Heart right ventricle (tissue), 12 donors: ENCODE data around the gene TSPAN16. TPM values are rescaled to one million over a fixed set of nuclear protein-coding genes. Genes with fewer than 3 reads are reported as not detected.

Experiments
- polyA plus RNA-seq, 2 donors: library from polyadenylated mRNA; stranded (reverse); fragments of 200-250 nt; gene quantifications; one replicate each; pipeline ENCODE4 v1.2.3, GENCODE V29; 2013
- total RNA-seq, 10 donors: library from RNA; stranded (reverse); fragmentation: NEBNext Ultra II Directional in 3 of 10; extraction: Animal tissue kit (Norgen Biotek cat#: 25700) in 3 of 10; gene quantifications; one replicate each; pipeline versions ENCODE4 v1.2.1 to v1.2.4, GENCODE V29; 2021 to 2023
- donor health status: ischemic (EF 13 %, LVEDD 7.1; RV severe dilation, severe dysfunction).
- donor health status: healthy with polysubstance abuse.
- donor health status: DM: no; HTN: yes; CAD: no.
- donor health status: DM: no; HTN: no; CAD: no.
- donor health status: ischemic (EF 25% LVEDD 6.9; RV normal size, moderate dysfunction).
- donor health status: ischemic (EF 25% LVEDD 5.7; RV mildly dilated, moderate dysfunction).
- donor health status: healthy.
- donor health status: nonischemic (EF 11% LVEDD 7.7; RV severe dilation, severe dysfunction).
- donor health status: DM: yes; HTN: yes; CAD: no.
- donor health status: PGD.
- donor health status: ischemic (EF 29% LVEDD 5.4; RV normal size, mild dysfunction).
- donor health status: nonischemic (EF 23%, LVEDD 6.1; RV moderate dilation, normal function).

The TSPAN16 gene
- total and polyA plus RNA-seq, 12 donors, result not detected

Other genes starting within 250 kb of the TSPAN16 start
- gene LDLR, start 206.7 kb upstream of the TSPAN16 start, total RNA-seq, result 10 to 100 TPM in 8 of 10 donors, 1 to 10 TPM in 2; 4.5 to 76.1 (median 16.4) TPM
- 10 to 100 TPM in 1 of 2 donors, 1 to 10 TPM in 1; 7.4 to 24.1 TPM for gene LDLR, start 206.7 kb upstream of the TSPAN16 start, polyA plus RNA-seq
- gene SPC24, start 140.4 kb upstream of the TSPAN16 start, total RNA-seq, result 1 to 10 TPM; 1.6 to 8.5 (median 3.2) TPM
- 1 to 10 TPM in 1 of 2 donors, under 1 TPM in 1; 0.93 to 5.9 TPM for gene SPC24, start 140.4 kb upstream of the TSPAN16 start, polyA plus RNA-seq
- gene KANK2, start 98.6 kb upstream of the TSPAN16 start, total RNA-seq, result 100 to 1,000 TPM; 243 to 355 (median 307) TPM
- gene KANK2, start 98.6 kb upstream of the TSPAN16 start, polyA plus RNA-seq, result 100 to 1,000 TPM; 165 to 226 TPM
- gene ANGPTL8, start 56.5 kb upstream of the TSPAN16 start, total RNA-seq, result 1 to 10 TPM in 2 of 10 donors, under 1 TPM in 2, not detected in 6; 0.34 to 1.8 (median 0.99) TPM
- gene ANGPTL8, start 56.5 kb upstream of the TSPAN16 start, polyA plus RNA-seq, result 10 to 100 TPM in 1 of 2 donors, 1 to 10 TPM in 1; 3.9 to 13.0 TPM
- gene DOCK6, start 33.6 kb upstream of the TSPAN16 start, total RNA-seq, result 10 to 100 TPM; 27.6 to 57.2 (median 40.2) TPM
- 10 to 100 TPM; 29.0 to 73.3 TPM for gene DOCK6, start 33.6 kb upstream of the TSPAN16 start, polyA plus RNA-seq
- 10 to 100 TPM in 3 of 10 donors, 1 to 10 TPM in 7; 4.5 to 11.6 (median 6.3) TPM for gene RAB3D, start 43.5 kb downstream of the TSPAN16 start, total RNA-seq
- gene RAB3D, start 43.5 kb downstream of the TSPAN16 start, polyA plus RNA-seq, result 1 to 10 TPM; 2.7 to 3.1 TPM
- gene TMEM205, start 50.1 kb downstream of the TSPAN16 start, total RNA-seq, result 100 to 1,000 TPM in 2 of 10 donors, 10 to 100 TPM in 8; 65.1 to 114 (median 83.8) TPM
- gene TMEM205, start 50.1 kb downstream of the TSPAN16 start, polyA plus RNA-seq, result 100 to 1,000 TPM in 1 of 2 donors, 10 to 100 TPM in 1; 89.4 to 184 TPM
- 10 to 100 TPM; 13.4 to 25.5 (median 19.7) TPM for gene CCDC159, start 50.4 kb downstream of the TSPAN16 start, total RNA-seq
- gene CCDC159, start 50.4 kb downstream of the TSPAN16 start, polyA plus RNA-seq, result 10 to 100 TPM; 13.0 to 79.9 TPM
- gene PLPPR2, start 59.3 kb downstream of the TSPAN16 start, total RNA-seq, result 10 to 100 TPM in 5 of 10 donors, 1 to 10 TPM in 5; 4.1 to 19.8 (median 10.3) TPM
- 10 to 100 TPM; 10.0 to 13.2 TPM for gene PLPPR2, start 59.3 kb downstream of the TSPAN16 start, polyA plus RNA-seq
- 1 to 10 TPM in 8 of 10 donors, under 1 TPM in 2; 0.53 to 2.1 (median 1.6) TPM for gene SWSAP1, start 78.5 kb downstream of the TSPAN16 start, total RNA-seq
- 1 to 10 TPM; 2.1 to 3.1 TPM for gene SWSAP1, start 78.5 kb downstream of the TSPAN16 start, polyA plus RNA-seq
- 1 to 10 TPM; 3.8 to 9.1 (median 4.7) TPM for gene EPOR, start 88.2 kb downstream of the TSPAN16 start, total RNA-seq
- gene EPOR, start 88.2 kb downstream of the TSPAN16 start, polyA plus RNA-seq, result 10 to 100 TPM in 1 of 2 donors, 1 to 10 TPM in 1; 6.2 to 14.7 TPM
- 10 to 100 TPM in 2 of 10 donors, 1 to 10 TPM in 8; 1.2 to 14.4 (median 3.2) TPM for gene RGL3, start 123.2 kb downstream of the TSPAN16 start, total RNA-seq
- 10 to 100 TPM in 1 of 2 donors, 1 to 10 TPM in 1; 5.2 to 37.5 TPM for gene RGL3, start 123.2 kb downstream of the TSPAN16 start, polyA plus RNA-seq
- gene ODAD3, start 139.0 kb downstream of the TSPAN16 start, total RNA-seq, result under 1 TPM in 9 of 10 donors, not detected in 1; 0.17 to 0.64 (median 0.34) TPM
- 1 to 10 TPM in 1 of 2 donors, under 1 TPM in 1; 0.83 to 2.2 TPM for gene ODAD3, start 139.0 kb downstream of the TSPAN16 start, polyA plus RNA-seq
- 100 to 1,000 TPM; 106 to 177 (median 123) TPM for gene PRKCSH, start 139.5 kb downstream of the TSPAN16 start, total RNA-seq
- 10 to 100 TPM; 84.3 to 96.9 TPM for gene PRKCSH, start 139.5 kb downstream of the TSPAN16 start, polyA plus RNA-seq
- under 1 TPM in 7 of 10 donors, not detected in 3; 0.07 to 0.44 (median 0.23) TPM for gene ELAVL3, start 184.9 kb downstream of the TSPAN16 start, total RNA-seq
- under 1 TPM; 0.10 to 0.15 TPM for gene ELAVL3, start 184.9 kb downstream of the TSPAN16 start, polyA plus RNA-seq
- 1 to 10 TPM; 2.3 to 6.2 (median 4.0) TPM for gene ZNF653, start 209.7 kb downstream of the TSPAN16 start, total RNA-seq
- 1 to 10 TPM; 5.9 to 7.8 TPM for gene ZNF653, start 209.7 kb downstream of the TSPAN16 start, polyA plus RNA-seq
- 100 to 1,000 TPM in 9 of 10 donors, 10 to 100 TPM in 1; 86.8 to 162 (median 131) TPM for gene ECSIT, start 233.0 kb downstream of the TSPAN16 start, total RNA-seq
- gene ECSIT, start 233.0 kb downstream of the TSPAN16 start, polyA plus RNA-seq, result 100 to 1,000 TPM; 164 to 226 TPM
- gene CNN1, start 242.7 kb downstream of the TSPAN16 start, total RNA-seq, result 100 to 1,000 TPM in 7 of 10 donors, 10 to 100 TPM in 3; 63.4 to 267 (median 163) TPM
- 100 to 1,000 TPM; 114 to 678 TPM for gene CNN1, start 242.7 kb downstream of the TSPAN16 start, polyA plus RNA-seq